K562 (cell line): ENCODE data around the gene SH3BP2. TPM values are rescaled to one million over a fixed set of nuclear protein-coding genes. Genes with fewer than 3 reads are reported as not detected.

Source experiments
- ATAC-seq: fragments of 200-7000 bp; cut with Tn5 transposase; 3 replicates; pipeline ENCODE4 v1.9.1; 2020; ENCODE audit warnings: moderate library complexity
- BruUV-seq: library from RNA; stranded (reverse); fragments of 400-500 nt; replicated peaks from 2 replicates; lab custom pipeline; 2021; lab: Mats Ljungman, UMichigan
- CTCF ChIA-PET: fragments of 300-600 bp; formaldehyde crosslinking; extraction: SDS; loops from one replicate; lab custom pipeline; 2021; ENCODE audit warnings: low intra/inter-chr PET ratio; lab: Yijun Ruan, JAX
- POLR2A ChIA-PET: fragments of 300-600, 350-650 bp; sonication (Branson Sonifier 250); formaldehyde crosslinking; extraction: SDS; loops from one replicate; lab custom pipeline; 2021; ENCODE audit warnings: antibody characterized with exemption, inconsistent platforms; lab: Yijun Ruan, JAX
- DNase-seq, 4 experiments: peaks; one replicate each; pipeline versions ENCODE4 v3.0.0 to v3.0.0-alpha.2; 2011 to 2018; ENCODE audit warnings: low spot score in 3 of 4, mixed read lengths in 3 of 4; ENCODE audit errors: extremely low read depth in 1 of 4
- FAIRE-seq: peaks from 2 replicates; lab custom pipeline; 2011; peaks lifted over from hg19 to GRCh38; lab: Jason Lieb, UNC
- H2AFZ ChIP-seq: 2 replicates; pipeline ENCODE4 v1.6.0; 2011; ENCODE audit warnings: low read depth, low read length, control low read depth, inconsistent platforms
- H3K27ac ChIP-seq: fragments of 200-600 bp; 3 replicates; pipeline ENCODE4 v1.8.0; 2011; ENCODE audit warnings: low read depth, mild to moderate bottlenecking, control low read depth, inconsistent platforms, low read length, moderate library complexity, mixed read lengths; ENCODE audit errors: extremely low read depth
- H3K27me3 ChIP-seq, 2 experiments: fragments of 300-600 bp in 1 of 2; 2 replicates in 1 of 2; 3 replicates in 1 of 2; pipeline versions ENCODE4 v1.6.0 to v1.8.0; 2011; ENCODE audit warnings: inconsistent platforms in 2 of 2, low read length in 2 of 2, mild to moderate bottlenecking in 1 of 2, mixed read lengths in 1 of 2, moderate library complexity in 1 of 2; ENCODE audit not compliant: control insufficient read depth in 2 of 2, insufficient read depth in 2 of 2
- H3K36me3 ChIP-seq: fragments of 300-600 bp; 3 replicates; pipeline ENCODE4 v1.8.0; 2011; ENCODE audit warnings: mild to moderate bottlenecking, low read length, inconsistent platforms; ENCODE audit not compliant: control insufficient read depth, insufficient read depth
- H3K4me1 ChIP-seq, 2 experiments: fragments of 200-600 bp in 1 of 2; replicated peaks in 1 of 2; 2 replicates in 1 of 2; 3 replicates in 1 of 2; pipeline versions ENCODE4 v1.5.1 to v1.8.0; 2011; ENCODE audit warnings: inconsistent platforms in 2 of 2, low read length in 2 of 2, mild to moderate bottlenecking in 1 of 2, mixed read lengths in 1 of 2, moderate library complexity in 1 of 2; ENCODE audit not compliant: control insufficient read depth in 2 of 2, insufficient read depth in 2 of 2
- H3K4me2 ChIP-seq: 2 replicates; pipeline ENCODE4 v1.6.1; 2011; ENCODE audit warnings: low read length, control low read depth, inconsistent platforms, mixed read lengths; ENCODE audit not compliant: insufficient read depth
- H3K4me3 ChIP-seq: fragments of 200-600 bp; sonication (generic), shearing (Covaris generic); 2 replicates; pipeline ENCODE4 v1.5.1; 2016; ENCODE audit warnings: control low read depth, inconsistent platforms
- H3K79me2 ChIP-seq: fragments of 200-600 bp; 3 replicates; pipeline ENCODE4 v1.8.0; 2011; ENCODE audit warnings: low read length, inconsistent platforms; ENCODE audit not compliant: control insufficient read depth, insufficient read depth
- H3K9ac ChIP-seq, 2 experiments: 2 replicates each; pipeline versions ENCODE4 v1.6.0 to v1.6.1; 2011; ENCODE audit warnings: low read depth in 2 of 2, low read length in 2 of 2, control low read depth in 1 of 2, inconsistent platforms in 1 of 2, mild to moderate bottlenecking in 1 of 2, mixed read lengths in 1 of 2; ENCODE audit not compliant: insufficient read depth in 1 of 2
- H3K9me1 ChIP-seq: one replicate; pipeline ENCODE4 v1.6.0; 2011; ENCODE audit warnings: inconsistent platforms, mild to moderate bottlenecking, low read length, moderate library complexity; ENCODE audit not compliant: control insufficient read depth, insufficient read depth
- H3K9me3 ChIP-seq: replicated peaks from 2 replicates; pipeline ENCODE4 v1.5.1; 2011; ENCODE audit warnings: low read depth, low read length, inconsistent platforms; ENCODE audit not compliant: control insufficient read depth, insufficient read depth
- H4K20me1 ChIP-seq: replicated peaks from 2 replicates; pipeline ENCODE4 v1.6.1; 2011; ENCODE audit warnings: low read length, inconsistent platforms, mixed read lengths; ENCODE audit not compliant: control insufficient read depth, insufficient read depth
- BRF2 ChIP-seq: IDR thresholded peaks from 3 replicates; pipeline ENCODE4 v1.6.1; 2011; ENCODE audit warnings: borderline replicate concordance, mild to moderate bottlenecking; ENCODE audit not compliant: insufficient read length, insufficient read depth
- GMEB1 ChIP-seq: fragments of 250-450 bp; sonication (Bioruptor Pico); IDR thresholded peaks from 2 replicates; pipeline ENCODE4 v1.4.0; 2020; ENCODE audit warnings: mild to moderate bottlenecking
- HNRNPK ChIP-seq: fragments of 200-400 bp; formaldehyde crosslinking; IDR thresholded peaks from one replicate; pipeline ENCODE4 v1.6.1; 2018; ENCODE audit warnings: mild to moderate bottlenecking, low read depth, low read length; ENCODE audit not compliant: poor library complexity, severe bottlenecking
- ILF3 ChIP-seq: fragments of 450-650 bp; IDR thresholded peaks from 2 replicates; pipeline ENCODE4 v1.6.1; 2018; ENCODE audit warnings: antibody characterized with exemption, mild to moderate bottlenecking, moderate library complexity, borderline replicate concordance
- L3MBTL2 ChIP-seq: fragments of 450-650 bp; IDR thresholded peaks from 2 replicates; pipeline ENCODE4 v1.6.1; 2016; ENCODE audit warnings: mild to moderate bottlenecking, moderate library complexity
- MAZ ChIP-seq, 2 experiments: fragments of 450-650 bp in 1 of 2; sonication (generic) in 1 of 2; formaldehyde crosslinking; IDR thresholded peaks in 1 of 2; conservative IDR thresholded peaks in 1 of 2; 2 replicates each; pipeline versions ENCODE4 v1.4.0 to v1.5.0; 2020; ENCODE audit warnings: mild to moderate bottlenecking in 1 of 2, missing genetic modification reagents in 1 of 2
- SMAD2 ChIP-seq: fragments of 150-350 bp; IDR thresholded peaks from 2 replicates; pipeline ENCODE4 v1.6.1; 2014; ENCODE audit warnings: low read depth, mild to moderate bottlenecking, low read length
- TFE3 ChIP-seq: fragments of 450-650 bp; formaldehyde crosslinking; IDR thresholded peaks from 2 replicates; pipeline ENCODE4 v1.4.0; 2020; ENCODE audit warnings: mild to moderate bottlenecking, mixed read lengths
- THRAP3 ChIP-seq: fragments of 450-650 bp; IDR thresholded peaks from 2 replicates; pipeline ENCODE4 v1.6.1; 2016; ENCODE audit warnings: mild to moderate bottlenecking, inconsistent platforms, borderline replicate concordance
- ZNF212 ChIP-seq: fragments of 450-650 bp; formaldehyde crosslinking; IDR thresholded peaks from 2 replicates; pipeline ENCODE4 v1.4.0; 2020; ENCODE audit warnings: mild to moderate bottlenecking
- ZNF324 ChIP-seq: fragments of 250-450 bp; sonication (Bioruptor Pico); IDR thresholded peaks from 2 replicates; pipeline ENCODE4 v1.4.0; 2020; ENCODE audit warnings: mild to moderate bottlenecking
- ZNF644 ChIP-seq: fragments of 200-800 bp; sonication (Bioruptor generic); IDR thresholded peaks from 2 replicates; pipeline ENCODE4 v1.6.1; 2016; ENCODE audit warnings: low read depth, missing genetic modification characterization, missing compliant biosample characterization
- WGBS: fragments of 100-300 bp; shearing (Covaris generic); methylation state at CpG from one replicate; pipeline ENCODE4 v1.1.6; 2016; ENCODE audit warnings: low coverage, mixed read lengths; ENCODE audit not compliant: insufficient coverage; ENCODE audit errors: missing lambda C conversion rate; 5-methylcytosine and 5-hydroxymethylcytosine counted together
- in situ Hi-C: fragments of 300-500 bp; cut with MboI; formaldehyde crosslinking; loops from 4 replicates; pipeline ENCODE4 v1.15.0; 2018; ENCODE audit warnings: inconsistent platforms, mixed read lengths
- intact Hi-C: fragments of 100-400 bp; cut with micrococcal nuclease; formaldehyde crosslinking; loops from 2 replicates; pipeline ENCODE4 v1.14.2; 2022
- polyA plus RNA-seq, 8 experiments: library from polyadenylated mRNA; depleted of rRNA in 4 of 8; stranded (reverse) in 5 of 8; unstranded in 3 of 8; fragments of >200 nt; fragmentation: Nextera tagmentation in 2 of 8; fragmentation: Illumina TruSeq in 1 of 8; extraction: Ambion mirVana in 2 of 8; extraction: Trizol in 1 of 8; gene quantifications; 2 replicates each; pipeline versions ENCODE4 v1.2.1 to v1.2.3, GENCODE V29; 2011 to 2014; ENCODE audit warnings: inconsistent platforms in 1 of 8, missing spikeins in 1 of 8
- total RNA-seq, 7 experiments: library from RNA; depleted of rRNA in 6 of 7; stranded (reverse); fragments of >200 nt in 6 of 7; fragmentation: Illumina TruSeq in 2 of 7; extraction: Trizol in 2 of 7; gene quantifications; 2 replicates each; pipeline versions ENCODE4 v1.2.1 to v1.2.3, GENCODE V29; 2011 to 2021; ENCODE audit warnings: low replicate concordance in 1 of 7

Gene SH3BP2
- total and polyA plus RNA-seq, 9 of the 15 experiments (the other 6 are each of a cell fraction or from before 2014, with no cell fraction given) = 0.34 to 16.0 (median 5.1) TPM

GRCh38 chr4:2762048-2762447 lies 30.8 kb upstream of the SH3BP2 start:
- Histone ChIP-seq H3K27ac (no peak overlapping the region), H3K79me2 (no peaks in the 10 kb centered on the region), H3K4me1 (peaks cover 8 to 25% of the 10 kb centered on the region in 2 experiments; a peak in 3 of 5 replicates), H4K20me1 (no peaks in the 10 kb centered on the region), H3K9me3 (no peaks in the 10 kb centered on the region), H3K36me3 (no peaks in the 10 kb centered on the region), H3K27me3 (no peaks in the 10 kb centered on the region), H3K9ac (0 out of 4 replicates have a peak overlapping the region, but pooled peaks of 1 of the 2 experiments have one; percentile 35), H2AFZ (0 out of 2 replicates have a peak overlapping the region, but pooled peaks have one; percentile 58), H3K4me2 (no peak overlapping the region), H3K4me3 (no peak overlapping the region), H3K9me1 (no peaks in the 10 kb centered on the region)
- intact Hi-C loops (loop anchor here (1.0 to 5.0 kb wide), 2 partner anchors 30 to 275 kb away; no protein-coding TSS in a partner anchor), in situ Hi-C loops (no loop called here)
- no TSS peak for BruUV-seq
- ChIA-PET POLR2A (interaction anchor here (0.6 kb wide), 1 partner anchor 258 kb away, joined by 3 read pairs; no protein-coding TSS in a partner anchor), CTCF (no interaction called here)
- TF ChIP-seq ZNF324 (CRISPR knock-in tag) = no peak
- no peak for TF ChIP-seq MAZ (CRISPR knock-in tag; conservative IDR thresholded peaks at IDR 0.05 in 1 of 2, IDR thresholded peaks at IDR 0.05 in 1 of 2)
- TF ChIP-seq HNRNPK = no peak
- TF ChIP-seq ZNF644 (tag) = no peak
- TF ChIP-seq TFE3 (CRISPR knock-in tag) = no peak
- TF ChIP-seq THRAP3 = no peak
- no peak for TF ChIP-seq SMAD2
- TF ChIP-seq ILF3 = no peak
- no peak for TF ChIP-seq ZNF212 (CRISPR knock-in tag)
- TF ChIP-seq GMEB1 (CRISPR knock-in tag) = no peak
- TF ChIP-seq BRF2 = no peak
- TF ChIP-seq L3MBTL2 = no peak
- DNase-seq (no peak), ATAC-seq (no peak), FAIRE-seq (no peak)
- WGBS = 38% methylated on average over 5 of the region's 5 CpGs
